GM21447 (cell line): ENCODE data around the gene OR14I1.

Experiments
- ATAC-seq: cut with Tn5 transposase; IDR thresholded peaks from one replicate; pipeline ENCODE4 v1.9.1; 2021; ENCODE audit not compliant: unreplicated experiment

The OR14I1 gene

DNA sequence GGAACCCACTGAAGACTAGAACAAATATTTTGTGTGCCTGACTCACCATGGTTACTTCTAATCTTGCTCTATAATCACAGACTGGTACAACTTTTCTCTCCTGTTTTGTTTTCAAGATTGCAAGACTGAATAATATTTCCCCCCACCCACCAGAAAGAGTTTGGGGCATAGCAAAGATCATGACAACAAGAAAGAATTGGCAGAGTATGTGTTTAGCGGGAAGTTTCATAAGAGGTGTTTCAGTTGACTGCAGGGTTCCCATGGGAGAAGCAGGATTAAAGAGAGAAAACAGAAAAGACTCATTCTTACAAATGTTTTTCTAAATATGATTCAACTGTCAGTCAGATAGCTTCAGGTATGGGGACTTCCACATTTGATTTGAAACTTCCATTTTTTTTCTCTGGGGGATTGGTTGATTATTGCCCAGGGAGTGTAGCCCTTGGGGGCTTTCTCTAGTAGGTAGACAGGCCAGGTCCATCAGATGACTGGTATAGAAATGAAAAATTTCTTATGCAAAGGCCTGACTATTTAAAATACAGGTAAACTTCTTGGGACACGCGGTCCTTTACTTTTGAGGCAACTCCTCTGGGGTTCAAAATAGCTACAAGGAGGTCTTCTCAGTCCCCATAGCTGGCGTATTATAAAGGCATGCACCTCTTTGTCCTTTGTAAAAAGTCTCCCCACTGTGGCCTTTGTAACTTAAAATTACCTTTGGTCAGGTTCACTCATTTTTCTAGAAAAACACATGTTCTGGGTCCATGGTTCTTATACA lies 13.9 kb downstream of the OR14I1 start:
- ATAC-seq, result peak; percentile 70

- peak; percentile 82 for ATAC-seq
Measured at GRCh38 chr1:248686815-248687214, 15.8 kb downstream of the OR14I1 start.

DNA sequence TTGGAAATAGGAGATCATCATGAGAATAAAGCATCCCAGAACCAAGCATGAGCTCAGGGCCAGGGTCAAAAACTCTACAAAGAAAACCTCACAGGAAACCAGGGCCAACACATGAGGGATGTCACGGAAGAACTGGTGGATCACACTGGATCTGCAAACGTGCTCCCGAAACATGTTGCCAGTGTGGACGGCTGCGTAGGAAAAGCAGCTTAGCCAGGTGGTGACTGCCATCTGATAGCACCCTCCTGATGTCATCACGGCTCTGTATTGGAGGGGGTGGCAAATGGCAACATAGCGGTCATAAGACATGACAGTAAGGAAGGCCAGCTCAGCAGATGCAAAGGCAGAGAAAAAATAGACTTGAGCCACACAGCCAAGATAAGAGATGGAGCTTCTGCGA lies 20.9 kb downstream of the OR14I1 start:
- no peak for ATAC-seq

DNA sequence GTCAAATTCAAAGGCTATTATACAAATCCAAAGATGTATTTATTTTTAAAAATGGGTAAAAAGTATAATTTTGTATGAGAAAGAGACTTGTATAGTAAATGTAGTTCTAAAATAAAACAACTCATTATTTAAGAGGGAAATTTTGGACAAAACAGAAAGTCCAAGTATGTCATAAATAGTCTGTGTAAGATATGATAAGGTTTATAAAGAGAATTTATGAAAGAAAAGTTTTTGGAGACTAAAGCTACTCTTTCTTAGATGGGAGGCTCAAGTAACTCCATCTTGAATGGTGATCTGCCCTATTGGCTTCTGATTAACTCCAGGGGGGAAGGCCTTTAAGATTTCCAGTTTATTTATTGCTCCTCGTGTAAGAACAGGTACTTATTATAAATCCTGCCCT lies 32.6 kb downstream of the OR14I1 start:
- no peak for ATAC-seq

DNA sequence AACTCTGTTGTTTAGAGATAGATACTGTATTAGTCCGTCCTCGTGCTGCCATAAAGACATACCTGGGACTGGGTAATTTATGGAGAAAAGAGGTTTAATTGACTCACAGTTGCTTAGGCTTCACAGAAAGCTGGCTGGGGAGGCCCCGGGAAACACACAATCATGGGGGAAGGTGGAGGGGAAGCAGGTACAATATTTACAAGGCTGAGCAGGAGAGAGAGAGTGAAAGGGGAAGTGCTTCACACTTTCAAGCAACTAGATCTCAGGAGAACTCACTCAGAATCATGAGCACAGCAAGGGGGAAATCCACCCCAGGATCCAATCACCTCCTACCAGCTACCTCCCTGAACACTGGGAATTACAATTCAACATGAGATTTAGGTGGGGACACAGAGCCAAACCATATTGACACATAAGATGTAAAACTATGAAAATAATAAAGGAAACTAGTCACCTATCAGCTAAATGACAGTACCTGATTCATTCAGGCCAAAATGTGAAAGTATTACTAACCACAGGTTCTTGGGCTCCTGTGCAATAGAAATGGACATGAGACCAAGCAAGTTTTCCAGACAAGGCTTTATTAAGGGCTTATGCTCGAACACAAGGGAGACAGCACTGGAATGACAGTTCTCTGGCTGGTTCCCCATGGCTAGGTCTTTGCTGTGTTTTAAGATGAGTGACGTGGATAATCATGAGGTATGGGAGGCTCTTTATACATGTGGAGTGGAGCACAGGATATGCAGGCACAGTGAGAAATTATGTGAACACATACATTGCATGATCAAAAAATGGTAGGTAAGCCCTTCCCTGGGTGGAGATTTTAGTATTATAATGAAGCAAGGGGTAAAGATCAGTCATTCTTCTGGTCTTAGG lies 38.9 kb downstream of the OR14I1 start:
- peak; percentile 96 for ATAC-seq

DNA sequence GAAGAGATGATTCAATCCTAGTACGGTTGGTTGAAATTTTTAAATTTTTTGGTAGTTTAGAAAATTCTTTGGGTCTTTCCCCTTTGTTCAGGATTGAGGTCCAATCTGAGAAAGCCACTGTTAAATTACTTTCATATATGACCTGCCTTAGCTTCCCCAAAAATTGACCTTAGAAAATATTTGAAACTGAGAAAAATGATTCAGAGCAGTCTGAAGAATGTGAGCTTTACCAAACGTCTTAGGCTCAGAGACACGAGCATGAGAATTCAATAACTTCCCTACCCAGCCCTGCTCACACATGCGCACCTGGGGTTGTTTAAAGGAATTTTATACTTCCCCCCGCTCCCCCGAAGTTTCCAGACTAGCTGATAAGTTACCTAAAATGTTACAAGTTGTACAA lies 45.8 kb downstream of the OR14I1 start:
- peak; percentile 74 for ATAC-seq

GRCh38 chr1:248655354-248655753 lies 47.2 kb downstream of the OR14I1 start, which contains the start of gene OR2T27:
OR2T27 (minus strand) TSS chr1:248655528; CDS start chr1:248650884, 4,644 bp downstream.
- peak; percentile 39 for ATAC-seq
